Ascending aorta (tissue), 2 donors: ENCODE measurements around the gene HAO1. TPM values are rescaled to one million over a fixed set of nuclear protein-coding genes. Genes with fewer than 3 reads are reported as not detected.

Experiments used
- DNase-seq, 2 donors: peaks; one replicate each; pipeline ENCODE4 v3.0.0-alpha.2; 2019; ENCODE audit warnings: low spot score in 2 of 2
- H3K27ac ChIP-seq, 2 donors: fragments of 200-600 bp; sonication (generic); one replicate each; pipeline ENCODE4 v1.5.1; 2016 to 2017; ENCODE audit warnings: mild to moderate bottlenecking in 1 of 2
- H3K27me3 ChIP-seq: fragments of 200-600 bp; sonication (generic); one replicate; pipeline ENCODE4 v1.5.1; 2017
- H3K36me3 ChIP-seq, 2 donors: fragments of 200-600 bp; sonication (generic); one replicate each; pipeline ENCODE4 v1.5.1; 2016
- H3K4me1 ChIP-seq, 2 donors: fragments of 200-600 bp; sonication (generic); one replicate each; pipeline ENCODE4 v1.5.1; 2016 to 2017; ENCODE audit warnings: mild to moderate bottlenecking in 1 of 2
- H3K4me3 ChIP-seq, 2 donors: fragments of 200-600 bp; sonication (generic); one replicate each; pipeline ENCODE4 v1.5.1; 2016 to 2017; ENCODE audit warnings: mild to moderate bottlenecking in 1 of 2
- H3K9me3 ChIP-seq, 2 donors: fragments of 200-600 bp; sonication (generic); one replicate each; pipeline ENCODE4 v1.5.1; 2016
- intact Hi-C: fragments of 100-400 bp; cut with DNase I; formaldehyde crosslinking; loops from one replicate; pipeline ENCODE4 v1.15.1; 2023
- total RNA-seq: library from RNA; depleted of rRNA; stranded (reverse); fragments of >200 nt; gene quantifications from one replicate; pipeline ENCODE4 v1.1.0, GENCODE V29; 2016
- TF ChIP-seq, protein P1 (sequence below), 3 experiments: fragments of 200-600 bp in 2 of 3; fragments of 450-650 bp in 1 of 3; sonication (generic) in 2 of 3; IDR thresholded peaks; one replicate each; pipeline ENCODE4 v1.5.1; 2016 to 2019; ENCODE audit warnings: antibody characterized with exemption in 3 of 3, mild to moderate bottlenecking in 1 of 3, moderate library complexity in 1 of 3

HAO1 gene
- total RNA-seq, 1 donor from 2014 or later: not detected

DNA sequence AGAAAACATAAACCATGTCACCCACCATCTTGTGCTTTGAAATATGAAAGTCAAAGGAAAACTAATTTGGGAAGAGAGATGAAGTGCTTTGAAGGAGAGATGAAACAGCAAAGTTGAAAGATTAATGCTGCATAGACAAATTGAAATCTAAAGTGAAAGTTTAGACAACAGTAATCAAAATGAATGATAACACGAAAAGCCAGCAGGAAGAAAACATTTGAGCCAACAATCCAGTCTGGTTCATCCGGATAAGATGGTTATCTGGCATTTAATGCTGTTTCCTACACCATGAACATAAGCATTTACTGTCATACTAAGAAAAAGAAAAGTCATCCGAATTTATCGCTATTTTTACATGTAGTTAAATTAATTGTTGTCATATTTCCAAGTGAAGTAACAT, 595 bp downstream of the HAO1 start:
- H3K4me3 ChIP-seq: no peak overlapping the region
- TF ChIP-seq, protein P1, sequence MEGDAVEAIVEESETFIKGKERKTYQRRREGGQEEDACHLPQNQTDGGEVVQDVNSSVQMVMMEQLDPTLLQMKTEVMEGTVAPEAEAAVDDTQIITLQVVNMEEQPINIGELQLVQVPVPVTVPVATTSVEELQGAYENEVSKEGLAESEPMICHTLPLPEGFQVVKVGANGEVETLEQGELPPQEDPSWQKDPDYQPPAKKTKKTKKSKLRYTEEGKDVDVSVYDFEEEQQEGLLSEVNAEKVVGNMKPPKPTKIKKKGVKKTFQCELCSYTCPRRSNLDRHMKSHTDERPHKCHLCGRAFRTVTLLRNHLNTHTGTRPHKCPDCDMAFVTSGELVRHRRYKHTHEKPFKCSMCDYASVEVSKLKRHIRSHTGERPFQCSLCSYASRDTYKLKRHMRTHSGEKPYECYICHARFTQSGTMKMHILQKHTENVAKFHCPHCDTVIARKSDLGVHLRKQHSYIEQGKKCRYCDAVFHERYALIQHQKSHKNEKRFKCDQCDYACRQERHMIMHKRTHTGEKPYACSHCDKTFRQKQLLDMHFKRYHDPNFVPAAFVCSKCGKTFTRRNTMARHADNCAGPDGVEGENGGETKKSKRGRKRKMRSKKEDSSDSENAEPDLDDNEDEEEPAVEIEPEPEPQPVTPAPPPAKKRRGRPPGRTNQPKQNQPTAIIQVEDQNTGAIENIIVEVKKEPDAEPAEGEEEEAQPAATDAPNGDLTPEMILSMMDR (IDR thresholded peaks at IDR 0.05): no peak
- H3K27me3 ChIP-seq: no peaks in the 10 kb centered on the region
- no peaks in the 10 kb centered on the region for H3K36me3 ChIP-seq
- intact Hi-C loops: loop anchor here (5.0 kb wide), 1 partner anchor 783 kb away; no protein-coding TSS in a partner anchor
- H3K9me3 ChIP-seq: no peaks in the 10 kb centered on the region
- no peak overlapping the region for H3K27ac ChIP-seq
- no peak for DNase-seq
- no peaks in the 10 kb centered on the region for H3K4me1 ChIP-seq

DNA sequence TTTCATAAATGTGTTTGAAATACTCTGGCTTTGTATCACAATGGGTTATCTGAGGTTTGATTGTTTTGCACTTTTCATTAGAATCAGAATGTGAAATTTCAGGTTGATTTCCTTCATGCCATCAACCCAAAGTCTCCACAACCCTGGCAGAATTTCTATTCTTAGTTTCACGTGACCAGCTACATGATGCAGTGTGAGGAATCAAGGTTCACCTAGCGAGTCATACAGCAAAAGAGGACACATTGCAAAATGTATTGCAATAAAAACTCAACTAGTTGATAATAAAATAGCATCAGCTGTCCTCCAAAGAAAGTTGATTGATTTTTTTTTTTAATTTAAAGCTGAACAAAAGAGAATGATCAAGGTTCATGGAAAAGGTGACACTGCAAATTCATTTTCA, 2.2 kb downstream of the HAO1 start:
- H3K4me1 ChIP-seq: no peaks in the 10 kb centered on the region
- H3K27ac ChIP-seq: no peak overlapping the region
- TF ChIP-seq, protein P1 (IDR thresholded peaks at IDR 0.05): no peak
- no peaks in the 10 kb centered on the region for H3K27me3 ChIP-seq
- DNase-seq: no peak
- H3K4me3 ChIP-seq: no peak overlapping the region
- H3K36me3 ChIP-seq: no peaks in the 10 kb centered on the region
- H3K9me3 ChIP-seq: no peaks in the 10 kb centered on the region
- intact Hi-C loops: loop anchor here (5.0 kb wide), 1 partner anchor 784 kb away; no protein-coding TSS in a partner anchor

DNA sequence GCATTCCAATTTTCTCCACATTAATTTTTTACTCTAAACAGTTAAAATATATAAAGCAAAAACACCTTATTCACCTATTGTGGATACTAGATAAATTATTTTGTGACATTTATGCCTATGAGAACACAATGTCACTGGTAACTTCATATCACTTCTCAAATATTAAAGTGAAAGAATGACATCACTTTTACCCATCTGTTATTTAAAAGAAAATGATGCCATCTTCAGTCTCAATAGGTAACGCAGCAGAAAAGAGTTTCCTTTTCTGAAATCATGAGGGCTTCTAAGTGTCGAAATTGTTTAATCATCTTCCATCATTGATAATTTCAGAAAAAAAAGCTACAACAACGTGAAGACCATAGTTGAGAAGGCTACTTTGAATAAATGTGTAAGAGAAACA, 2.9 kb downstream of the HAO1 start:
- intact Hi-C loops: loop anchor here (5.0 kb wide), 1 partner anchor 785 kb away; no protein-coding TSS in a partner anchor

DNA sequence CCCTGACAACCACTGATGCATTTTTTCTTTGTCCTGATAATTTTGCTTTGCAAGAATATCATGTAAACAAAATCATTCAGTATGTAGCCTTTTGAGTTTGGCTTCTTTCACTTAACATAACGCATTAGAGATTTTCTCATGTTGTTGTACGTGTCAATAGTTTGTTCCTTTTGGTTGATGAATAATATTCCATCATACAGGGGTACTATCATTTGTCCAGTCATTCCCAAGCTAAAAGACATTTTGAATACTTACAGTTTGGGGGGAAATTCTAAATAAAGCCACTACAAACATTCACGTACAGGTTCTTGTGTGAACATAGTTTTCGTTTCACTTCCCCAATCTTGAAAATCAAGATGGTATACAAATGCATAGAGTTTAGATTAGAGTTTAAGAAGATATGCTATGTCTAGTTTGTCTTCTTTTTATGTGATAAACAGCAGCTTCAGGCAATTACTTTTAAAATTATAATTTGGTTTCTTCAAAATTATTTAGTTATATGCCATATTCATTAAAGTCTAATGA, 5.2 kb downstream of the HAO1 start:
- intact Hi-C loops: loop anchor here (5.0 kb wide), 1 partner anchor 787 kb away; no protein-coding TSS in a partner anchor
- TF ChIP-seq, protein P1 (IDR thresholded peaks at IDR 0.05): no peak
- no peaks in the 10 kb centered on the region for H3K36me3 ChIP-seq
- no peaks in the 10 kb centered on the region for H3K4me1 ChIP-seq
- no peak for DNase-seq
- no peak overlapping the region for H3K4me3 ChIP-seq
- no peaks in the 10 kb centered on the region for H3K27me3 ChIP-seq
- no peak overlapping the region for H3K27ac ChIP-seq
- H3K9me3 ChIP-seq: no peaks in the 10 kb centered on the region

More for the DNA sequence above, 2.9 kb downstream of the HAO1 start:
- Histone ChIP-seq H3K36me3 (no peaks in the 10 kb centered on the region), H3K27ac (no peak overlapping the region), H3K9me3 (no peaks in the 10 kb centered on the region), H3K4me1 (no peaks in the 10 kb centered on the region), H3K27me3 (no peaks in the 10 kb centered on the region), H3K4me3 (no peak overlapping the region)
- DNase-seq: no peak
- TF ChIP-seq, protein P1 (IDR thresholded peaks at IDR 0.05): no peak

DNA sequence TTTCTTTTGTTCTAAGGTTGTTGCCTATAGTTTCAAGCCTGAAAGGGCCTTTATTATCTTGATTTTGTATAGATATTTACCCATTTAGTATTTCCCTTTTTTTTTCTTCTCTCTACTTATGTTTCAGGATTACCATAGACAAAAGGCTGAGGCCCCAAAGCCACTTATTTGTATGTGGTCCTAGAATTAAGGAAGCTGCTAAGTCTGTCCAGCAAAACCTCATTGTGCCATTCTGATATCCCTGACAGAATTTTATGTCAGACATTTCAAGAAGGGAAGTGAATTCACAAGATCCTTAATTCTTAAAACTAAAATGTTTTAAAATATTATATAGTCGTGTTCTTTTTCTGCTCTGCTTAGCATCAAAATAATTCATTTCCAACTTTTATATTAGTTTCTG, 6.9 kb downstream of the HAO1 start:
- H3K4me1 ChIP-seq: no peaks in the 10 kb centered on the region
- intact Hi-C loops: loop anchor here (5.0 kb wide), 1 partner anchor 1106 kb away; no protein-coding TSS in a partner anchor
- no peak overlapping the region for H3K4me3 ChIP-seq
- no peak overlapping the region for H3K27ac ChIP-seq
- H3K36me3 ChIP-seq: no peaks in the 10 kb centered on the region
- no peak for DNase-seq
- H3K27me3 ChIP-seq: no peaks in the 10 kb centered on the region
- TF ChIP-seq, protein P1 (IDR thresholded peaks at IDR 0.05): no peak
- H3K9me3 ChIP-seq: no peaks in the 10 kb centered on the region
